Progenitor cell of endocrine pancreas (in vitro differentiated cells): Measurements from ENCODE around the gene SRPRB. TPM values are rescaled to one million over a fixed set of nuclear protein-coding genes. Genes with fewer than 3 reads are reported as not detected.

ENCODE experiments used
- DNase-seq: peaks from one replicate; pipeline ENCODE4 v3.0.0; 2021; ENCODE audit warnings: low spot score; ENCODE audit not compliant: unreplicated experiment
- H3K27ac Mint-ChIP-seq: 2 replicates; pipeline ENCODE4 v1.8.0; 2021; ENCODE audit warnings: mild to moderate bottlenecking, moderate library complexity, mixed read lengths
- H3K27me3 Mint-ChIP-seq: 2 replicates; pipeline ENCODE4 v1.8.0; 2021; ENCODE audit warnings: mixed read lengths
- H3K36me3 Mint-ChIP-seq: 2 replicates; pipeline ENCODE4 v1.8.0; 2022; ENCODE audit warnings: mixed read lengths; ENCODE audit not compliant: insufficient read depth
- H3K4me1 Mint-ChIP-seq: 2 replicates; pipeline ENCODE4 v1.8.0; 2021; ENCODE audit warnings: low read depth, mixed read lengths
- H3K4me3 Mint-ChIP-seq: 2 replicates; pipeline ENCODE4 v1.8.0; 2021; ENCODE audit warnings: low read depth, mild to moderate bottlenecking, moderate library complexity, mixed read lengths
- H3K9me3 Mint-ChIP-seq: 2 replicates; pipeline ENCODE4 v1.8.0; 2021; ENCODE audit warnings: low read depth, mixed read lengths
- CTCF ChIP-seq: fragments of 200-600 bp; sonication (generic); IDR thresholded peaks from one replicate; pipeline ENCODE4 v1.5.0; 2021; ENCODE audit warnings: antibody characterized with exemption, mild to moderate bottlenecking; ENCODE audit not compliant: unreplicated experiment
- total RNA-seq: library from RNA; stranded (reverse); gene quantifications from 2 replicates; pipeline ENCODE4 v1.2.1, GENCODE V29; 2021

SRPRB gene
- total RNA-seq, 1 donor from 2014 or later, result 38.2 TPM

GRCh38 chr3:133837487-133838295 lies 32.1 kb downstream of the SRPRB start:
- no peaks in the 10 kb centered on the region for H3K36me3 Mint-ChIP-seq
- no peak overlapping the region for H3K27ac Mint-ChIP-seq
- TF ChIP-seq CTCF, result no peak
- no peaks in the 10 kb centered on the region for H3K27me3 Mint-ChIP-seq
- peaks cover 4% of the 10 kb centered on the region for H3K4me1 Mint-ChIP-seq
- H3K4me3 Mint-ChIP-seq, result no peak overlapping the region
- H3K9me3 Mint-ChIP-seq, result no peaks in the 10 kb centered on the region
- DNase-seq, result no peak

GRCh38 chr3:133838296-133838789 lies 32.7 kb downstream of the SRPRB start:
- H3K27ac Mint-ChIP-seq, result no peak overlapping the region
- H3K36me3 Mint-ChIP-seq, result no peaks in the 10 kb centered on the region
- H3K9me3 Mint-ChIP-seq, result no peaks in the 10 kb centered on the region
- H3K27me3 Mint-ChIP-seq, result no peaks in the 10 kb centered on the region
- no peak for TF ChIP-seq CTCF
- no peak for DNase-seq
- H3K4me1 Mint-ChIP-seq, result peaks cover 8% of the 10 kb centered on the region
- no peak overlapping the region for H3K4me3 Mint-ChIP-seq

GRCh38 chr3:133838916-133839800 lies 33.5 kb downstream of the SRPRB start:
- Mint-ChIP-seq H3K9me3 (no peaks in the 10 kb centered on the region), H3K27ac (no peak overlapping the region), H3K27me3 (peaks cover 1% of the 10 kb centered on the region), H3K4me1 (peaks cover 8% of the 10 kb centered on the region), H3K4me3 (no peak overlapping the region), H3K36me3 (no peaks in the 10 kb centered on the region)
- no peak for DNase-seq
- no peak for TF ChIP-seq CTCF

GRCh38 chr3:133840055-133840737 lies 34.6 kb downstream of the SRPRB start:
- H3K4me3 Mint-ChIP-seq, result no peak overlapping the region
- no peaks in the 10 kb centered on the region for H3K36me3 Mint-ChIP-seq
- H3K9me3 Mint-ChIP-seq, result no peaks in the 10 kb centered on the region
- no peak for TF ChIP-seq CTCF
- peaks cover 8% of the 10 kb centered on the region for H3K4me1 Mint-ChIP-seq
- no peak for DNase-seq
- no peak overlapping the region for H3K27ac Mint-ChIP-seq
- peaks cover 6% of the 10 kb centered on the region for H3K27me3 Mint-ChIP-seq

- H3K4me1 Mint-ChIP-seq, result peaks cover 8% of the 10 kb centered on the region
- H3K9me3 Mint-ChIP-seq, result no peaks in the 10 kb centered on the region
- peaks cover 6% of the 10 kb centered on the region for H3K27me3 Mint-ChIP-seq
- TF ChIP-seq CTCF, result no peak
- no peaks in the 10 kb centered on the region for H3K36me3 Mint-ChIP-seq
- H3K27ac Mint-ChIP-seq, result no peak overlapping the region
- no peak for DNase-seq
- H3K4me3 Mint-ChIP-seq, result no peak overlapping the region
Measured at GRCh38 chr3:133840767-133841166, 35.2 kb downstream of the SRPRB start.
